HG03103 (cell line): Measurements from ENCODE around the gene CAPRIN1.

Experiments used
- ATAC-seq: cut with Tn5 transposase; IDR thresholded peaks from one replicate; pipeline ENCODE4 v1.9.1; 2021; ENCODE audit warnings: low read depth; ENCODE audit not compliant: unreplicated experiment

Gene CAPRIN1

GRCh38 chr11:34136420-34136819 is 84.9 kb downstream of the CAPRIN1 start:
- no peak for ATAC-seq

- no peak for ATAC-seq
Observed at GRCh38 chr11:34139346-34139745, 87.8 kb downstream of the CAPRIN1 start.

GRCh38 chr11:34140149-34140548 is 88.6 kb downstream of the CAPRIN1 start:
- ATAC-seq: no peak

GRCh38 chr11:34143048-34143447 is 91.5 kb downstream of the CAPRIN1 start:
- no peak for ATAC-seq

GRCh38 chr11:34145073-34145472 is 93.5 kb downstream of the CAPRIN1 start:
- ATAC-seq: peak; percentile 52

- ATAC-seq: peak; percentile 51
Observed at GRCh38 chr11:34145847-34146381, 94.4 kb downstream of the CAPRIN1 start.

- ATAC-seq: no peak
Observed at GRCh38 chr11:34146411-34146810, 94.9 kb downstream of the CAPRIN1 start.

- no peak for ATAC-seq
Observed at GRCh38 chr11:34146866-34147265, 95.3 kb downstream of the CAPRIN1 start.

GRCh38 chr11:34147581-34147980 is 96.0 kb downstream of the CAPRIN1 start:
- ATAC-seq: no peak

GRCh38 chr11:34148504-34149165 is 97.1 kb downstream of the CAPRIN1 start:
- ATAC-seq: no peak

- no peak for ATAC-seq
Observed at GRCh38 chr11:34149274-34149673, 97.7 kb downstream of the CAPRIN1 start.

GRCh38 chr11:34149786-34150185 is 98.3 kb downstream of the CAPRIN1 start:
- ATAC-seq: no peak

- ATAC-seq: no peak
Observed at GRCh38 chr11:34150494-34151151, 99.1 kb downstream of the CAPRIN1 start.
